WERI-Rb-1 (cell line): Measurements from ENCODE around the gene WWOX.

Experiments
- DNase-seq: peaks from one replicate; pipeline ENCODE4 v3.0.0-alpha.2; 2020
- H3K27ac ChIP-seq: fragments of 250-450 bp; sonication (Bioruptor Pico); 2 replicates; pipeline ENCODE4 v1.5.1; 2020; ENCODE audit warnings: mild to moderate bottlenecking, moderate library complexity
- H3K27me3 ChIP-seq: fragments of 250-450 bp; sonication (Bioruptor Pico); 2 replicates; pipeline ENCODE4 v1.5.1; 2021; ENCODE audit warnings: mild to moderate bottlenecking, low read depth, moderate library complexity; ENCODE audit not compliant: insufficient read depth, severe bottlenecking
- H3K36me3 ChIP-seq: fragments of 250-450 bp; sonication (Bioruptor Pico); 2 replicates; pipeline ENCODE4 v1.5.1; 2020; ENCODE audit warnings: mild to moderate bottlenecking, moderate library complexity
- H3K4me3 ChIP-seq: 2 replicates; pipeline ENCODE4 v1.5.1; 2011; ENCODE audit warnings: low read depth, mild to moderate bottlenecking, control low read depth, low read length
- H3K9me3 ChIP-seq: fragments of 250-450 bp; sonication (Bioruptor Pico); 2 replicates; pipeline ENCODE4 v1.5.1; 2021; ENCODE audit warnings: mild to moderate bottlenecking, moderate library complexity; ENCODE audit not compliant: severe bottlenecking
- CTCF ChIP-seq: IDR thresholded peaks from 2 replicates; pipeline ENCODE4 v1.5.1; 2011; ENCODE audit warnings: low read depth, mild to moderate bottlenecking, control low read depth, inconsistent platforms, low read length

WWOX gene

GRCh38 chr16:78177218-78177617 lies 77.8 kb downstream of the WWOX start:
- Histone ChIP-seq H3K27me3 (no peaks in the 10 kb centered on the region), H3K4me3 (no peak overlapping the region), H3K27ac (no peak overlapping the region), H3K36me3 (no peaks in the 10 kb centered on the region), H3K9me3 (no peaks in the 10 kb centered on the region)
- no peak for TF ChIP-seq CTCF
- no peak for DNase-seq

GRCh38 chr16:78177987-78178386 lies 78.5 kb downstream of the WWOX start:
- DNase-seq, result no peak
- Histone ChIP-seq H3K27ac (no peak overlapping the region), H3K36me3 (no peaks in the 10 kb centered on the region), H3K9me3 (no peaks in the 10 kb centered on the region), H3K4me3 (no peak overlapping the region), H3K27me3 (no peaks in the 10 kb centered on the region)
- TF ChIP-seq CTCF, result no peak

- no peaks in the 10 kb centered on the region for H3K9me3 ChIP-seq
- no peak for DNase-seq
- H3K36me3 ChIP-seq, result no peaks in the 10 kb centered on the region
- H3K27me3 ChIP-seq, result no peaks in the 10 kb centered on the region
- no peak overlapping the region for H3K4me3 ChIP-seq
- no peak overlapping the region for H3K27ac ChIP-seq
- no peak for TF ChIP-seq CTCF
Measured at GRCh38 chr16:78179666-78180065, 80.2 kb downstream of the WWOX start.

- Histone ChIP-seq H3K27me3 (no peaks in the 10 kb centered on the region), H3K27ac (no peak overlapping the region), H3K9me3 (no peaks in the 10 kb centered on the region), H3K36me3 (no peaks in the 10 kb centered on the region), H3K4me3 (no peak overlapping the region)
- TF ChIP-seq CTCF, result no peak
- no peak for DNase-seq
Measured at GRCh38 chr16:78180349-78180748, 80.9 kb downstream of the WWOX start.

GRCh38 chr16:78183437-78184237 lies 84.2 kb downstream of the WWOX start:
- Histone ChIP-seq H3K36me3 (no peaks in the 10 kb centered on the region), H3K27me3 (no peaks in the 10 kb centered on the region), H3K27ac (no peak overlapping the region), H3K9me3 (no peaks in the 10 kb centered on the region), H3K4me3 (no peak overlapping the region)
- no peak for DNase-seq
- no peak for TF ChIP-seq CTCF
